ENCODE data around the gene LINS1.

DNA sequence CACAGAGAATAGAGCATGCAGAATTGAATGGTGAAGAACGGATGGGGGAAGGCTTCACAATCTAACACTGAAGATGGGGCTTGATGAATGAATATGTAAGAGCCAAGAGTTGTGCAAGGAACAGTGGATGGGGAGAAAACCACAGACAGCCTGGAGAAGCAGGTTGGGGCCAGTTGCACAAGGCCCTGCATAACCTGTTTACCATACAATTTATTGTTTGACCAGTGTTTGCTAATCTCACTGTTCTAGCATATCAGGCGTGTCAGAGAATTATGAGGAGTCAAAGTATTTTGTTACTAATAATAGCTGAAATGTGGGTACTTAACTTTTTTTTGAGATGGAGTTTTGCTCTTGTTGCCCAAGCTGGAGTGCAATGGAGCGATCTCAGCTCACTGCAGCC lies 36.4 kb downstream of the LINS1 start:
- TF ChIP-seq, protein P1, sequence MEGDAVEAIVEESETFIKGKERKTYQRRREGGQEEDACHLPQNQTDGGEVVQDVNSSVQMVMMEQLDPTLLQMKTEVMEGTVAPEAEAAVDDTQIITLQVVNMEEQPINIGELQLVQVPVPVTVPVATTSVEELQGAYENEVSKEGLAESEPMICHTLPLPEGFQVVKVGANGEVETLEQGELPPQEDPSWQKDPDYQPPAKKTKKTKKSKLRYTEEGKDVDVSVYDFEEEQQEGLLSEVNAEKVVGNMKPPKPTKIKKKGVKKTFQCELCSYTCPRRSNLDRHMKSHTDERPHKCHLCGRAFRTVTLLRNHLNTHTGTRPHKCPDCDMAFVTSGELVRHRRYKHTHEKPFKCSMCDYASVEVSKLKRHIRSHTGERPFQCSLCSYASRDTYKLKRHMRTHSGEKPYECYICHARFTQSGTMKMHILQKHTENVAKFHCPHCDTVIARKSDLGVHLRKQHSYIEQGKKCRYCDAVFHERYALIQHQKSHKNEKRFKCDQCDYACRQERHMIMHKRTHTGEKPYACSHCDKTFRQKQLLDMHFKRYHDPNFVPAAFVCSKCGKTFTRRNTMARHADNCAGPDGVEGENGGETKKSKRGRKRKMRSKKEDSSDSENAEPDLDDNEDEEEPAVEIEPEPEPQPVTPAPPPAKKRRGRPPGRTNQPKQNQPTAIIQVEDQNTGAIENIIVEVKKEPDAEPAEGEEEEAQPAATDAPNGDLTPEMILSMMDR (IDR thresholded peaks at IDR 0.05) = no peak
- no peak for TF ChIP-seq POLR2A (IDR thresholded peaks at IDR 0.05)
